GOT3 (cell line): ENCODE data around the gene NUDT6.
"Not testable (repeated sequence)": the region's sequence is repeated elsewhere in the genome, so short reads cannot be mapped to it uniquely, and the experiment has no call there.

Experiments used
- DNase-seq: peaks from one replicate; lab custom pipeline; 2025; ENCODE audit warnings: mixed read lengths; lab: John Stamatoyannopoulos, UW

The NUDT6 gene

GRCh38 chr4:122875949-122876348, 46.4 kb downstream of the NUDT6 start:
- DNase-seq = no peak

GRCh38 chr4:122873821-122874593, 48.4 kb downstream of the NUDT6 start:
- DNase-seq = no peak

- DNase-seq = no peak
Observed at GRCh38 chr4:122873146-122873545, 49.3 kb downstream of the NUDT6 start.

GRCh38 chr4:122868235-122868634, 54.2 kb downstream of the NUDT6 start:
- DNase-seq = not testable (repeated sequence)

GRCh38 chr4:122865425-122865824, 57.0 kb downstream of the NUDT6 start:
- DNase-seq = no peak

- DNase-seq = no peak
Observed at GRCh38 chr4:122863639-122864038, 58.8 kb downstream of the NUDT6 start.

GRCh38 chr4:122861172-122861943, 61.0 kb downstream of the NUDT6 start:
- no peak for DNase-seq

GRCh38 chr4:122858705-122859104, 63.7 kb downstream of the NUDT6 start:
- DNase-seq = no peak

GRCh38 chr4:122857160-122857559, 65.2 kb downstream of the NUDT6 start:
- no peak for DNase-seq

GRCh38 chr4:122855353-122855890, 67.0 kb downstream of the NUDT6 start:
- no peak for DNase-seq

GRCh38 chr4:122854447-122855352, 67.7 kb downstream of the NUDT6 start:
- no peak for DNase-seq

GRCh38 chr4:122851568-122851967, 70.8 kb downstream of the NUDT6 start:
- no peak for DNase-seq

GRCh38 chr4:122849789-122850188, 72.6 kb downstream of the NUDT6 start:
- DNase-seq = not testable (repeated sequence)

GRCh38 chr4:122847931-122848330, 74.5 kb downstream of the NUDT6 start:
- no peak for DNase-seq

- DNase-seq = no peak
Observed at GRCh38 chr4:122845760-122846159, 76.6 kb downstream of the NUDT6 start.

- DNase-seq = no peak
Observed at GRCh38 chr4:122845066-122845465, 77.3 kb downstream of the NUDT6 start.

- DNase-seq = not testable (repeated sequence)
Observed at GRCh38 chr4:122844391-122844790, 78.0 kb downstream of the NUDT6 start.

GRCh38 chr4:122842984-122843531, 79.3 kb downstream of the NUDT6 start:
- DNase-seq = no peak
